ENCODE measurements around the gene OMD.

DNA sequence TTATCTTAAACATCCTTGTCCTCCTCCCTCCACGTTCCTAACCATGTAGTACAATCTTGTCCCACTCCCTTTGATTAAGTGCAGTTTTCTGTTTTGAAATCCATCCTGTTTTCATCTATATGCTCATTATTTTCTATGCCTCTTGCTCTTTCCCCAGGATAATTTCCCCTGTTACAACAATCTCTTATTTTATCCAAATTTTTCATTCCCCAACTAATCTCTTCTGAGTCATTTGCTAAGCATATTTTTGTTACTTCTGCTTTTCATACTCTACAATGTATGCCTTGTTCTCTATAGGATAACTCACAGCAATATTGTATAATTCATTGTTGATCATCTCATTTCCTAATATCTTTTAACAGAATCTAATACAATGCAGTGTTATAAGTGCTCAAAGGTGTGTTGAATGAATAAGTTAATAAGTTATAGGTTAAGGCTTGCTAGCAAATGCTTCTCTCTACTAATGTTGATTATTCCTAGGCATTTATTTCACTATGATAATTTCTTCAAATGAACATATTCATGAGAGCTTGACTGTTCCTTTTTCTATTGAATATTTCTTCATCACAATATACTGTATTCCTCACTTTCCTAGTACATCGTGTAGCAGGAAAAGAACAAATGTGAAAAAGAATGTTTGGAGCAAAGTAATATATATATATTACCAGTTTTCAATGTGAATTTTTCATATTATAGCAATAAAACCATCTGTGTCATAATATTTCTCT, 1.5 kb downstream of the OMD start:
- TF ChIP-seq, protein P1, sequence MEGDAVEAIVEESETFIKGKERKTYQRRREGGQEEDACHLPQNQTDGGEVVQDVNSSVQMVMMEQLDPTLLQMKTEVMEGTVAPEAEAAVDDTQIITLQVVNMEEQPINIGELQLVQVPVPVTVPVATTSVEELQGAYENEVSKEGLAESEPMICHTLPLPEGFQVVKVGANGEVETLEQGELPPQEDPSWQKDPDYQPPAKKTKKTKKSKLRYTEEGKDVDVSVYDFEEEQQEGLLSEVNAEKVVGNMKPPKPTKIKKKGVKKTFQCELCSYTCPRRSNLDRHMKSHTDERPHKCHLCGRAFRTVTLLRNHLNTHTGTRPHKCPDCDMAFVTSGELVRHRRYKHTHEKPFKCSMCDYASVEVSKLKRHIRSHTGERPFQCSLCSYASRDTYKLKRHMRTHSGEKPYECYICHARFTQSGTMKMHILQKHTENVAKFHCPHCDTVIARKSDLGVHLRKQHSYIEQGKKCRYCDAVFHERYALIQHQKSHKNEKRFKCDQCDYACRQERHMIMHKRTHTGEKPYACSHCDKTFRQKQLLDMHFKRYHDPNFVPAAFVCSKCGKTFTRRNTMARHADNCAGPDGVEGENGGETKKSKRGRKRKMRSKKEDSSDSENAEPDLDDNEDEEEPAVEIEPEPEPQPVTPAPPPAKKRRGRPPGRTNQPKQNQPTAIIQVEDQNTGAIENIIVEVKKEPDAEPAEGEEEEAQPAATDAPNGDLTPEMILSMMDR (IDR thresholded peaks at IDR 0.05; ENCODE audit: low read depth, low read length, poor library complexity, severe bottlenecking), result no peak
- TF ChIP-seq EZH2phosphoT487 (IDR thresholded peaks at IDR 0.05; ENCODE audit: borderline replicate concordance, low read length), result no peak

Data from DOHH2 (cell line).